ENCODE data around the gene TRPV5.
A peak's percentile ranks its signal among the peaks of the same experiment; 100 is the strongest.

TRPV5 gene

GRCh38 chr7:142883145-142883544 lies 50.4 kb downstream of the TRPV5 start:
- H3K4me1 ChIP-seq, result no peaks in the 10 kb centered on the region
- no peaks in the 10 kb centered on the region for H3K36me3 ChIP-seq (replicated peaks)
- in situ Hi-C loops (cut with MboI; ENCODE audit: low sequenced_read_pairs), result no loop called here
- DNase-seq (ENCODE audit: low spot score in 2 of 2), result no peak
- H3K4me3 ChIP-seq, result no peak overlapping the region
- H3K9me3 ChIP-seq, result no peaks in the 10 kb centered on the region
- peaks cover 9% of the 10 kb centered on the region for H3K27me3 ChIP-seq (ENCODE audit: low read depth)

DNA sequence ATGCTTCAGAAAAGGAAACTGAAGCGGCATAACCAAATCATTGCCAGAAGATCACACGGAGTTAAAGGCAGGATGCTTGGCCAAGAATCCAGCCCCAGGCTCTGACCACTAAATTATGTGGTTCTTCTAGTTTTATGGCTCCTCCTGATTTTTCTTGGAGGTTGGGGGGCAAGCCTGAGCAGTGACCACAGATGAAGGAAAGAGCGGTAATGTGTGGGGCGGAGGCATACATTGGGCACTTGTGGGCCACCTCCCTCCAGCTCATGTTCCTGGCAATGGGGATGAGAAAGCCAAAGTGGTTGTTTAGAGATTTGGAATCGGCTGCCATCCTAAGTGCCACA lies 51.2 kb downstream of the TRPV5 start:
- DNase-seq (ENCODE audit: low spot score in 2 of 2), result no peak
- no peaks in the 10 kb centered on the region for H3K36me3 ChIP-seq (replicated peaks)
- H3K4me3 ChIP-seq, result no peak overlapping the region
- no peaks in the 10 kb centered on the region for H3K4me1 ChIP-seq
- in situ Hi-C loops (cut with MboI; ENCODE audit: low sequenced_read_pairs), result no loop called here
- no peaks in the 10 kb centered on the region for H3K9me3 ChIP-seq
- peaks cover 9% of the 10 kb centered on the region for H3K27me3 ChIP-seq (ENCODE audit: low read depth)

- in situ Hi-C loops (cut with MboI; ENCODE audit: low sequenced_read_pairs), result no loop called here
- DNase-seq (ENCODE audit: low spot score in 2 of 2), result no peak
- peaks cover 9% of the 10 kb centered on the region for H3K27me3 ChIP-seq (ENCODE audit: low read depth)
- no peaks in the 10 kb centered on the region for H3K4me1 ChIP-seq
- no peaks in the 10 kb centered on the region for H3K9me3 ChIP-seq
- no peaks in the 10 kb centered on the region for H3K36me3 ChIP-seq (replicated peaks)
- H3K4me3 ChIP-seq, result no peak overlapping the region
These were observed 51.8 kb downstream of the TRPV5 start for GRCh38 chr7:142881586-142882337.

GRCh38 chr7:142880876-142881505 lies 52.6 kb downstream of the TRPV5 start:
- no peak overlapping the region for H3K4me3 ChIP-seq
- no peaks in the 10 kb centered on the region for H3K36me3 ChIP-seq (replicated peaks)
- in situ Hi-C loops (cut with MboI; ENCODE audit: low sequenced_read_pairs), result no loop called here
- H3K27me3 ChIP-seq (ENCODE audit: low read depth), result peaks cover 9% of the 10 kb centered on the region
- DNase-seq (ENCODE audit: low spot score in 2 of 2), result peak; percentile 23 to 52
- H3K4me1 ChIP-seq, result no peaks in the 10 kb centered on the region
- no peaks in the 10 kb centered on the region for H3K9me3 ChIP-seq

DNA sequence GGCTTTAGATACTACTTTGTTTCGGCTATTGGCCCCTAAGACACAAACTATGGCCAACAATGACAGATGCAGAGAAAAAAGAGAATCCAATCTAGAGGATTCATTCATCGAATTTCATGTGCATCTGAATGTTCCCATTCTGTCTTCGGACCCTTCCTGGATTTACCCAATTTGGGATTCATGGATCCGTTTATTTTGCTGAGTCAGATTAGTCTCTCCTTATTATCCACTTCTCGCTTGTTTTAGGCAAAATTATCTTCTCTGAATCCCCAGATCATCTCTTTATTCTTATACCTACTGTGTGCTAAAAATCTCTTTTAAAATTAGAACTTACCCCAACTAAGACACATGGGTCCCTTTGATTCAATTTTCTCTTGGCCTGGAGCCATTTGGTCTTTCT lies 54.5 kb downstream of the TRPV5 start:
- H3K36me3 ChIP-seq (replicated peaks), result no peaks in the 10 kb centered on the region
- peaks cover 9% of the 10 kb centered on the region for H3K27me3 ChIP-seq (ENCODE audit: low read depth)
- no peak for DNase-seq (ENCODE audit: low spot score in 2 of 2)
- H3K4me1 ChIP-seq, result no peaks in the 10 kb centered on the region
- no peak overlapping the region for H3K4me3 ChIP-seq
- in situ Hi-C loops (cut with MboI; ENCODE audit: low sequenced_read_pairs), result loop anchor here (10.0 kb wide), 1 partner anchor 346 kb away; the partner anchor contains the start of gene TAS2R40
- no peaks in the 10 kb centered on the region for H3K9me3 ChIP-seq

GRCh38 chr7:142878315-142878714 lies 55.2 kb downstream of the TRPV5 start:
- H3K4me1 ChIP-seq, result no peaks in the 10 kb centered on the region
- no peaks in the 10 kb centered on the region for H3K9me3 ChIP-seq
- peaks cover 9% of the 10 kb centered on the region for H3K27me3 ChIP-seq (ENCODE audit: low read depth)
- in situ Hi-C loops (cut with MboI; ENCODE audit: low sequenced_read_pairs), result loop anchor here (10.0 kb wide), 1 partner anchor 346 kb away; the partner anchor contains the start of gene TAS2R40
- no peaks in the 10 kb centered on the region for H3K36me3 ChIP-seq (replicated peaks)
- no peak overlapping the region for H3K4me3 ChIP-seq
- DNase-seq (ENCODE audit: low spot score in 2 of 2), result no peak

DNA sequence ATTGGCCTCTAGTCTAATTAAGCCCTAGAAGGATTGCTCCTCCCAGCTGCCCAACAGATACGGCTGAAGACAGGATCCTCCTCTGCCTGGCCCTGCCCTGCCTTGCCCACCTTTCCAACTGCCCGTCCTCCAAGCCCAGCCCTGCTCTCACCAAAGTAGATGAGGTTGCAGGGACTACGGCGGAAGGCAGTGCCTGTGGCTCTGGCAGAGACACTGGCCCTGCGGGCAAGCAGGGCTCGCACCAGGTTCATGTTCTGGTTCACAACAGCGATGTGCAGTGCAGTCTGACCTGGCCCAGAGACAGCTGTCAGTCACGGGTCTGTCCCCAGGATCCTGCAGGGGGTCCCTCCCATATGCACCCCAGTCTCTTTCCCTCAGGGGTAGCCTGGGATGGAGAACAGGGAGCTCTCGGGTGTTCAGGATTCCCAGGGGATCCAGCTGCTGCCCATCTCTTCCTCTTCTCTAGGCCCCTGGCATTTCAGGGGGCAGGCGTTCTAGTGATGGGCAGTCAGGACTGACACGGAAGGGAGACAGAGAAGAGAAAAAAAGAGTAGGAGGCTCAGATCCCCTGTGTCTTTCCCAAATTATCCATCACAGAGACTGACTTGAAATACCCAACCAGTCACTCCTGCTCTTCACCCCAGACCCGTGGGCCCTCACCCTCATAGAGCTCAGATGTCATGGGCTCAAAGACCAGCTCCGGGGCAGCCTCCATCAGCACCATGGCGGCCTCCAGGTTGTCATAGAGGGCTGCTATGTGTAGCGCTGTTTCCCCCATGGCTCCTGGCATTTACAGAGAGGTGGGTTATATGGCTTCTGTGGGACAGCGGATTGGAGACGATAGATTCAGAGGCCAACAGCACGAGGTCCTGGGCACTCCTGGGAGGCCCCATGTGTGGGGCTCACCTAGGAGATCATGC lies 56.3 kb downstream of the TRPV5 start:
- in situ Hi-C loops (cut with MboI; ENCODE audit: low sequenced_read_pairs), result loop anchor here (10.0 kb wide), 1 partner anchor 348 kb away; the partner anchor contains the start of gene TAS2R40
- H3K4me3 ChIP-seq, result no peak overlapping the region
- H3K36me3 ChIP-seq (replicated peaks), result no peaks in the 10 kb centered on the region
- H3K4me1 ChIP-seq, result no peaks in the 10 kb centered on the region
- H3K27me3 ChIP-seq (ENCODE audit: low read depth), result peaks cover 9% of the 10 kb centered on the region
- no peak for DNase-seq (ENCODE audit: low spot score in 2 of 2)
- no peaks in the 10 kb centered on the region for H3K9me3 ChIP-seq

DNA sequence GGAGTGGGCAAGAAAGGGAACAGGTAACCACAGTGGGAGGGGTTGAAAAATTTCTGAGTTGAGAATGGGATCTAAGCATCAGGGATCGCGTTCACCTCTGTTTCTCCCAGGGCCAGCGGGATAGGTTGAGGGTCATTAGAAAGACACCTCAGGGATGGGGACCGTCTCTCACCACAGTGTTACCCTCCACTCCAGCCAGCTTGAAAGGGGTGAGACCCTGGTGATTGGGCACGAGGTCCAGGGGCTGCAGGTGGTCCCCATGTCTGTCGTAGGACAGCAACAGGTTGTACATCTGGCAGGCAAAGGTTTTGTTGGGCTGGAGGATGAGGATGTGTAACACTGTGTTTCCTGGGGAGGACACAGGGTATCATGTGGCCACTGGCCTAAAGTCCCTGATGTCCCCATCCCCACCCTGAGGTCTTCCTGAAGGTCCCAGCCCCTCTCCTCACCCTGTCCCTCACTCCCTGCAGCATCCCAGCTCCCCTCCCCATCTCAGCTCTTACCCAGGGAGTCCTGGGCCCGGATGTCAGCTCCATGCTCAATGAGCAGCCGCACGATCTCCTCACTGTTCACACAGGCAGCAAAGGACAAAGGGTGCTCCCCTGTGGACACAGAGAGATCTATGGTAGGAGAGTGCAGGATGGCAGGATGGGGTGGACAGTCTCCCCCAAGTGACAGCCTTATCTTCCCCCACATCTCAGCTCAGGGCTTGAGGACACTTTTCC lies 57.1 kb downstream of the TRPV5 start:
- no peak for DNase-seq (ENCODE audit: low spot score in 2 of 2)
- no peaks in the 10 kb centered on the region for H3K36me3 ChIP-seq (replicated peaks)
- H3K4me1 ChIP-seq, result no peaks in the 10 kb centered on the region
- no peak overlapping the region for H3K4me3 ChIP-seq
- in situ Hi-C loops (cut with MboI; ENCODE audit: low sequenced_read_pairs), result loop anchor here (10.0 kb wide), 1 partner anchor 348 kb away; the partner anchor contains the start of gene TAS2R40
- peaks cover 9% of the 10 kb centered on the region for H3K27me3 ChIP-seq (ENCODE audit: low read depth)
- no peaks in the 10 kb centered on the region for H3K9me3 ChIP-seq

DNA sequence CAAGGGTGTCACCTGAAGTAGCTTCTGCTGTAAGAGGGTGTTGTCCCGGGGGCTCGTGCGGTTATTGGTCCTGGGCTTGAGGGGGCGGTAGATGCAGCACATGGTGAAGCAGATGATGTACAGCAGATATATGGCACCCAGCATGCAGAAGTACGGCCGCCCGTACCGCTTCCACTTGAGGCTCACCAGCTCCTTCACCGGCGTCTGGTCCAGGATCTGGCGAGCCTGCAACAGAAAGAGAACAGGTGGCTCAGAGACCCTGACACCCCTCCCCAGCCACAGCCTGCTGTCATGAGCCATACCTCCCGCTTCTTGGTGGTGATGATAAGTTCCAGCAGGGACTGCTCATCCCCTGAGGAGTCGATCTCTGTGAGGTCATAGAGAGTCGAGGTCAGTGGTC lies 58.1 kb downstream of the TRPV5 start:
- peaks cover 9% of the 10 kb centered on the region for H3K27me3 ChIP-seq (ENCODE audit: low read depth)
- no peak for DNase-seq (ENCODE audit: low spot score in 2 of 2)
- in situ Hi-C loops (cut with MboI; ENCODE audit: low sequenced_read_pairs), result loop anchor here (10.0 kb wide), 1 partner anchor 349 kb away; the partner anchor contains the start of gene TAS2R40

GRCh38 chr7:142874837-142875236 lies 58.7 kb downstream of the TRPV5 start:
- Histone ChIP-seq H3K36me3 (replicated peaks) (no peaks in the 10 kb centered on the region), H3K4me1 (no peaks in the 10 kb centered on the region), H3K9me3 (no peaks in the 10 kb centered on the region), H3K27me3 (ENCODE audit: low read depth) (peaks cover 7% of the 10 kb centered on the region), H3K4me3 (no peak overlapping the region)
- in situ Hi-C loops (cut with MboI; ENCODE audit: low sequenced_read_pairs), result loop anchor here (10.0 kb wide), 1 partner anchor 350 kb away; the partner anchor contains the start of gene TAS2R40
- no peak for DNase-seq (ENCODE audit: low spot score in 2 of 2)

More for the DNA sequence above, 58.1 kb downstream of the TRPV5 start:
- H3K4me3 ChIP-seq, result no peak overlapping the region
- no peaks in the 10 kb centered on the region for H3K36me3 ChIP-seq (replicated peaks)
- H3K9me3 ChIP-seq, result no peaks in the 10 kb centered on the region
- no peaks in the 10 kb centered on the region for H3K4me1 ChIP-seq

DNA sequence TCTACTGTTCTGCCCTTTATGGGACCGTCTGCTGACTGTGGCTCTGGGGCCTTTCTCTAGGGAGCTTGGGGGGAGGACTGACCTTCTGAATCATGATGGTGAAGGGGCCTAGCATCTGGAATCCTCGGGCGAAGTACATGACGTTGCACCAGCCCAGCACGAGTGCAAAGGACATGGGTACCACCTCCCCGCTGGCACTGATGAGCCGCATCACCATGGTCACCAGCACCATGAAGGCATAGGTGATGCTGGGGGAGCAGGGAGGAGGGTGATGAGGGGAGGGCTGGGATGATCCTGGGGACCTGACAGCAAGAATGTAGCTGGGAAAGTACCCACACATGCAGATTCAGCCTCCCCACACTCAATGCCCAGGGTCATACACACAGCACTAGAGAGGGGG lies 59.1 kb downstream of the TRPV5 start:
- peaks cover 6% of the 10 kb centered on the region for H3K27me3 ChIP-seq (ENCODE audit: low read depth)
- peak in 1 of 2 experiments; percentile 3 for DNase-seq (ENCODE audit: low spot score in 2 of 2)
- H3K4me1 ChIP-seq, result no peaks in the 10 kb centered on the region
- no peaks in the 10 kb centered on the region for H3K36me3 ChIP-seq (replicated peaks)
- H3K9me3 ChIP-seq, result no peaks in the 10 kb centered on the region
- in situ Hi-C loops (cut with MboI; ENCODE audit: low sequenced_read_pairs), result loop anchor here (10.0 kb wide), 1 partner anchor 350 kb away; the partner anchor contains the start of gene TAS2R40
- no peak overlapping the region for H3K4me3 ChIP-seq

DNA sequence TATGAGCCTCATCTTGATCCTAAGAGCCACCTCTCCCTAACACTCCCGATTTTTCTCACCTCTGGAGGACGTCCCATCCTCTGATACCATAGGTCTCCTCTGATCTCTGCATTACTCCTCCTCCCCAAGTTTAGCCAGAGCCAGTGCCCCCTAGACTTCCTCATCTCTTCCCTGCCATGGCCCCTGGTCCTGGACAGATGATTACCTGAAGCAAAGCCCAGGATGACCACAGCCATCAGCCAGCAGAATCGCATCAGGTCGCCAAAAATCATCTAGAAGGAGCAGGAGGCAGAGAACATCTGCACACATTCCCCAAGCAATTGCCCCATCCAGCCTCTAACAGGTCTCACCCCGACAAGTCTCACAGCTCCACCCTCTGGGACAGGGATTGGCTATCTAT lies 59.7 kb downstream of the TRPV5 start:
- in situ Hi-C loops (cut with MboI; ENCODE audit: low sequenced_read_pairs), result loop anchor here (10.0 kb wide), 1 partner anchor 351 kb away; the partner anchor contains the start of gene TAS2R40
- DNase-seq (ENCODE audit: low spot score in 2 of 2), result peak in 1 of 2 experiments; percentile 1
- H3K4me1 ChIP-seq, result no peaks in the 10 kb centered on the region
- H3K27me3 ChIP-seq (ENCODE audit: low read depth), result peaks cover under 1% of the 10 kb centered on the region; the same call in 1 of the 2 replicates
- no peak overlapping the region for H3K4me3 ChIP-seq
- H3K36me3 ChIP-seq (replicated peaks), result no peaks in the 10 kb centered on the region
- H3K9me3 ChIP-seq, result no peaks in the 10 kb centered on the region

Measured in HAP-1 (cell line).